ENCODE data around the gene ABCD2. TPM values are rescaled to one million over a fixed set of nuclear protein-coding genes. Genes with fewer than 3 reads are reported as not detected.

The ABCD2 gene
- total and polyA plus RNA-seq, 9 of the 15 experiments (the other 6 are each of a cell fraction or from before 2014, with no cell fraction given) = 0.01 to 0.08 (median 0.04) TPM; not detected in 3

GRCh38 chr12:39618701-39619100, 902 bp downstream of the ABCD2 start (continued):
- no peak for TF ChIP-seq RERE (CRISPR knock-in tag; IDR thresholded peaks at IDR 0.05; ENCODE audit: borderline replicate concordance)
- TF ChIP-seq SMAD3 (CRISPR knock-in tag; conservative IDR thresholded peaks at IDR 0.05) = no peak

DNA sequence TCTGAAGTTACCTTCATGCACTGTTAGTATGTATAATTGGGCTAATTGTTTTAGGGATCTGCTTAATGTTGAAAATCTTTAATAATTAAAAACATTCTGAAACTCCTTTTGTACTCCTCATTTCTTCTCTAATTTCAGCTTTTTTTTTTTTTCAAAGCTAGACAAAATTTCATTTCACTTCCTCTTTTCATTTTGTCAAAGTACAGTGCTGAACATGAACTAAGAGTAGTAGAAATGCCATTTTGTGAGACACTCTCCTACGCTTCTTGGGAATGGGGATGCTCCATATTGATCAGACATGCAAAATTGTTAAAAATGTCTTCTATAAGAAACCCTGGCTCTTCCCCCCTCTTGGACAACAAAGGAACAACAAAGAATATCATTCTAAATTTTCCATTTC, 1.7 kb downstream of the ABCD2 start:
- DNase-seq (ENCODE audit: extremely low read depth in 1 of 4, low spot score in 3 of 4) = no peak
- H2AFZ ChIP-seq (ENCODE audit: low read depth, low read length) = no peak overlapping the region
- WGBS (ENCODE audit: insufficient coverage, low coverage, missing lambda C conversion rate) = 45% methylated on average over 1 of the region's 1 CpG
- H3K9me1 ChIP-seq (ENCODE audit: control insufficient read depth, insufficient read depth, low read length) = no peaks in the 10 kb centered on the region
- H3K4me1 ChIP-seq (replicated peaks in 1 of 2; ENCODE audit: control insufficient read depth in 2 of 2, insufficient read depth in 2 of 2, low read length in 2 of 2) = peaks cover 4 to 5% of the 10 kb centered on the region in 2 experiments; a peak in 3 of 5 replicates
- no peak overlapping the region for H3K4me2 ChIP-seq (ENCODE audit: insufficient read depth, low read length)
- no peaks in the 10 kb centered on the region for H3K36me3 ChIP-seq (ENCODE audit: control insufficient read depth, insufficient read depth, low read length)
- intact Hi-C loops (cut with micrococcal nuclease) (no loop called here), in situ Hi-C loops (cut with MboI) (no loop called here)
- no peaks in the 10 kb centered on the region for H4K20me1 ChIP-seq (replicated peaks; ENCODE audit: control insufficient read depth, insufficient read depth, low read length)
- no peak for FAIRE-seq
- H3K9ac ChIP-seq (ENCODE audit: insufficient read depth in 1 of 2, low read depth in 2 of 2, low read length in 2 of 2) = no peak overlapping the region
- ATAC-seq = no peak
- no peak overlapping the region for H3K27ac ChIP-seq (ENCODE audit: extremely low read depth, low read depth, low read length)
- ChIA-PET CTCF (ENCODE audit: low intra/inter-chr PET ratio) (no interaction called here), POLR2A (no interaction called here)
- no peak overlapping the region for H3K4me3 ChIP-seq
- H3K79me2 ChIP-seq (ENCODE audit: control insufficient read depth, insufficient read depth, low read length) = no peaks in the 10 kb centered on the region
- BruUV-seq (replicated peaks) = no TSS peak
- TF ChIP-seq PTRF (tag; IDR thresholded peaks at IDR 0.05) (no peak), SPI1 (IDR thresholded peaks at IDR 0.05; ENCODE audit: borderline replicate concordance, low read depth, low read length) (peak; percentile 76)
- H3K27me3 ChIP-seq (ENCODE audit: control insufficient read depth in 2 of 2, insufficient read depth in 2 of 2, low read length in 2 of 2) = no peaks in the 10 kb centered on the region
- no peaks in the 10 kb centered on the region for H3K9me3 ChIP-seq (replicated peaks; ENCODE audit: control insufficient read depth, insufficient read depth, low read depth, low read length)
